A549 treated with Mapracorat at 1 μM for 4 hours (cell line): ENCODE results near the gene FNDC8. TPM values are rescaled to one million over a fixed set of nuclear protein-coding genes. Genes with fewer than 3 reads are reported as not detected.

Experiments
- total RNA-seq: library from RNA; stranded (reverse); fragments of 200-300 nt; extraction: Qiagen RNA extraction; gene quantifications from 5 replicates; pipeline ENCODE4 v1.2.3, GENCODE V29; 2022

Gene FNDC8
- total RNA-seq: 0.10 to 0.28 TPM (median 0.10 TPM) in 3 of 5 replicates, not detected in the others

GRCh38 chr17:35121315-35121714 lies at the start of gene FNDC8:
FNDC8 (plus strand) TSS chr17:35121615; CDS start chr17:35121694, 79 bp downstream.

GRCh38 chr17:35119370-35120165 lies 1.8 kb upstream of the FNDC8 start, which contains the start of gene RAD51D:
RAD51D (minus strand) TSS chr17:35119860; CDS start chr17:35119613, 247 bp downstream.

GRCh38 chr17:35141681-35142466 lies 20.5 kb downstream of the FNDC8 start, which contains the start of gene NLE1:
NLE1 (minus strand) TSS chr17:35142303; CDS start chr17:35142275, 28 bp downstream.

GRCh38 chr17:35147375-35147905 lies 26.0 kb downstream of the FNDC8 start, which contains the start of gene UNC45B:
UNC45B (plus strand) TSS chr17:35147817; CDS start chr17:35148264, 447 bp downstream.

Other genes starting within 250 kb of the FNDC8 start
- 1.4 to 2.0 TPM (median 1.6 TPM) in 5 replicates for gene CCT6B, start 160.2 kb upstream of the FNDC8 start, total RNA-seq
- 13.7 to 17.2 TPM (median 14.8 TPM) in 5 replicates for gene ZNF830, start 160.1 kb upstream of the FNDC8 start, total RNA-seq
- 14.5 to 19.0 TPM (median 17.4 TPM) in 5 replicates for gene LIG3, start 141.1 kb upstream of the FNDC8 start, total RNA-seq
- 43.9 to 64.1 TPM (median 49.4 TPM) in 5 replicates for gene RFFL, start 57.9 kb upstream of the FNDC8 start, total RNA-seq
- 20.6 to 32.1 TPM (median 29.1 TPM) in 5 replicates for gene RAD51D, start 1.8 kb upstream of the FNDC8 start, total RNA-seq
- gene NLE1, start 20.7 kb downstream of the FNDC8 start, total RNA-seq: 28.1 to 37.8 TPM (median 35.5 TPM) in 5 replicates
- gene UNC45B, start 26.2 kb downstream of the FNDC8 start, total RNA-seq: not detected in 5 replicates
- gene SLC35G3, start 72.8 kb downstream of the FNDC8 start, total RNA-seq: not detected in 5 replicates
- 2.1 to 4.0 TPM (median 3.0 TPM) in 5 replicates for gene SLFN5, start 121.5 kb downstream of the FNDC8 start, total RNA-seq